Hematopoietic multipotent progenitor cell treated with erythropoietin and hydrocortisone succinate and interleukin-3 and kit ligand, for 8 days (in vitro differentiated cells): ENCODE data around the gene SEZ6L.

Experiments
- DNase-seq: peaks from one replicate; pipeline ENCODE4 v3.0.0-alpha.2; 2015

SEZ6L gene

GRCh38 chr22:26342745-26343410 is 173.6 kb downstream of the SEZ6L start:
- DNase-seq: no peak

GRCh38 chr22:26345496-26345895 is 176.2 kb downstream of the SEZ6L start:
- DNase-seq: no peak

GRCh38 chr22:26348810-26349526 is 179.7 kb downstream of the SEZ6L start:
- no peak for DNase-seq

GRCh38 chr22:26354707-26355106 is 185.4 kb downstream of the SEZ6L start:
- no peak for DNase-seq

GRCh38 chr22:26357281-26357680 is 188.0 kb downstream of the SEZ6L start:
- DNase-seq: no peak

GRCh38 chr22:26357813-26358212 is 188.6 kb downstream of the SEZ6L start:
- no peak for DNase-seq

- no peak for DNase-seq
Measured at GRCh38 chr22:26359156-26359555, 189.9 kb downstream of the SEZ6L start.

- DNase-seq: peak; percentile 81
Measured at GRCh38 chr22:26360169-26360885, 191.1 kb downstream of the SEZ6L start.

GRCh38 chr22:26362471-26362870 is 193.2 kb downstream of the SEZ6L start:
- no peak for DNase-seq

- peak; percentile 88 for DNase-seq
Measured at GRCh38 chr22:26364066-26365015, 195.1 kb downstream of the SEZ6L start.

- DNase-seq: peak; percentile 73
Measured at GRCh38 chr22:26367402-26368245, 198.4 kb downstream of the SEZ6L start.

GRCh38 chr22:26372890-26373289 is 203.6 kb downstream of the SEZ6L start:
- no peak for DNase-seq

GRCh38 chr22:26374391-26375026 is 205.2 kb downstream of the SEZ6L start:
- no peak for DNase-seq

GRCh38 chr22:26377170-26377830 is 208.0 kb downstream of the SEZ6L start:
- DNase-seq: no peak

GRCh38 chr22:26380072-26380830 is 211.0 kb downstream of the SEZ6L start:
- DNase-seq: no peak

- DNase-seq: no peak
Measured at GRCh38 chr22:26382782-26383181, 213.5 kb downstream of the SEZ6L start.

- DNase-seq: no peak
Measured at GRCh38 chr22:26383968-26384556, 214.8 kb downstream of the SEZ6L start.

- DNase-seq: no peak
Measured at GRCh38 chr22:26385164-26385563, 215.9 kb downstream of the SEZ6L start.

- no peak for DNase-seq
Measured at GRCh38 chr22:26389125-26389524, 219.9 kb downstream of the SEZ6L start.

GRCh38 chr22:26391091-26391490 is 221.8 kb downstream of the SEZ6L start:
- DNase-seq: no peak
